Activated T-cell treated with anti-CD3 and anti-CD28 coated beads, Interleukin-2, amount 50 U/mL, for 1 hour (primary cell): ENCODE results near the gene TNK2.
"Not testable (repeated sequence)": the region's sequence is repeated elsewhere in the genome, so short reads cannot be mapped to it uniquely, and the experiment has no call there.

Source experiments
- DNase-seq: peaks from one replicate; pipeline ENCODE4 v3.0.0-alpha.2; 2020

Gene TNK2

GRCh38 chr3:195907934-195908693 is at the start of gene TNK2:
TSS of gene TNK2 (minus strand) at chr3:195908551. CDS start at chr3:195888588, 19,963 bp downstream.
- DNase-seq, result peak; percentile 65

GRCh38 chr3:195956577-195956976 is 48.2 kb upstream of the TNK2 start:
- no peak for DNase-seq

- not testable (repeated sequence) for DNase-seq
Observed at GRCh38 chr3:195955416-195955841, 47.1 kb upstream of the TNK2 start.

- peak; percentile 75 for DNase-seq
Observed at GRCh38 chr3:195954752-195955119, 46.4 kb upstream of the TNK2 start.

- peak; percentile 72 for DNase-seq
Observed at GRCh38 chr3:195954052-195954751, 45.9 kb upstream of the TNK2 start.

- DNase-seq, result not testable (repeated sequence)
Observed at GRCh38 chr3:195952590-195952989, 44.2 kb upstream of the TNK2 start.

GRCh38 chr3:195951443-195952177 is 43.3 kb upstream of the TNK2 start:
- DNase-seq, result not testable (repeated sequence)

GRCh38 chr3:195950731-195951130 is 42.4 kb upstream of the TNK2 start:
- DNase-seq, result not testable (repeated sequence)

GRCh38 chr3:195950164-195950563 is 41.8 kb upstream of the TNK2 start:
- not testable (repeated sequence) for DNase-seq

- not testable (repeated sequence) for DNase-seq
Observed at GRCh38 chr3:195946910-195947699, 38.8 kb upstream of the TNK2 start.

- DNase-seq, result not testable (repeated sequence)
Observed at GRCh38 chr3:195941265-195941815, 33.0 kb upstream of the TNK2 start.

- DNase-seq, result not testable (repeated sequence)
Observed at GRCh38 chr3:195940806-195941205, 32.5 kb upstream of the TNK2 start.

GRCh38 chr3:195939526-195940470 is 31.4 kb upstream of the TNK2 start:
- not testable (repeated sequence) for DNase-seq

- DNase-seq, result not testable (repeated sequence)
Observed at GRCh38 chr3:195933044-195933430, 24.7 kb upstream of the TNK2 start.

GRCh38 chr3:195932418-195933043 is 24.2 kb upstream of the TNK2 start:
- no peak for DNase-seq

GRCh38 chr3:195931582-195932273 is 23.4 kb upstream of the TNK2 start:
- DNase-seq, result no peak

- DNase-seq, result no peak
Observed at GRCh38 chr3:195929452-195929851, 21.1 kb upstream of the TNK2 start.

GRCh38 chr3:195921334-195921791 is 13.0 kb upstream of the TNK2 start:
- no peak for DNase-seq

GRCh38 chr3:195918176-195918575 is 9.8 kb upstream of the TNK2 start:
- no peak for DNase-seq

- DNase-seq, result no peak
Observed at GRCh38 chr3:195916991-195917390, 8.6 kb upstream of the TNK2 start.
